ENCODE measurements around the gene LNX2.

LNX2 gene

DNA sequence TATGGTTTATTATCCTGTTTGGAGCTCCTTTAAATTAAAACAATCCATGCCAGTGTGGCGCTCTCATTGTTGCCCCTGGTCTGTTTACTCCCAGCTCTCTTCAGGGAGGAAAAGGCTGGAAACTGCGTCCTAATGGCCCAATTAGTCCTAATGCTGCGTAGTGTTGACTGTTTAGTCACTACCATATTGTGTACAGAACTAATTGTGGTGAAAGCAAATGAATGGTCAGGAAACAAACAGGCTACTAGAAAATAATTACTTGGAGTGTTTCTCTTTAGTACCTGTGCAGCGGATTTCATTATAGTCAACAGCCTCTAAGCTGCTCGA, 115.5 kb downstream of the LNX2 start:
- TF ChIP-seq EZH2phosphoT487 (IDR thresholded peaks at IDR 0.05; ENCODE audit: borderline replicate concordance), result no peak
- TF ChIP-seq, protein P1, sequence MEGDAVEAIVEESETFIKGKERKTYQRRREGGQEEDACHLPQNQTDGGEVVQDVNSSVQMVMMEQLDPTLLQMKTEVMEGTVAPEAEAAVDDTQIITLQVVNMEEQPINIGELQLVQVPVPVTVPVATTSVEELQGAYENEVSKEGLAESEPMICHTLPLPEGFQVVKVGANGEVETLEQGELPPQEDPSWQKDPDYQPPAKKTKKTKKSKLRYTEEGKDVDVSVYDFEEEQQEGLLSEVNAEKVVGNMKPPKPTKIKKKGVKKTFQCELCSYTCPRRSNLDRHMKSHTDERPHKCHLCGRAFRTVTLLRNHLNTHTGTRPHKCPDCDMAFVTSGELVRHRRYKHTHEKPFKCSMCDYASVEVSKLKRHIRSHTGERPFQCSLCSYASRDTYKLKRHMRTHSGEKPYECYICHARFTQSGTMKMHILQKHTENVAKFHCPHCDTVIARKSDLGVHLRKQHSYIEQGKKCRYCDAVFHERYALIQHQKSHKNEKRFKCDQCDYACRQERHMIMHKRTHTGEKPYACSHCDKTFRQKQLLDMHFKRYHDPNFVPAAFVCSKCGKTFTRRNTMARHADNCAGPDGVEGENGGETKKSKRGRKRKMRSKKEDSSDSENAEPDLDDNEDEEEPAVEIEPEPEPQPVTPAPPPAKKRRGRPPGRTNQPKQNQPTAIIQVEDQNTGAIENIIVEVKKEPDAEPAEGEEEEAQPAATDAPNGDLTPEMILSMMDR (conservative IDR thresholded peaks at IDR 0.05; ENCODE audit: low read length), result no peak
- H3K79me2 ChIP-seq (ENCODE audit: insufficient read depth, low read length), result no peaks in the 10 kb centered on the region
- H4K20me1 ChIP-seq (ENCODE audit: insufficient read depth, low read length, poor library complexity, severe bottlenecking), result no peaks in the 10 kb centered on the region
- H3K4me2 ChIP-seq (ENCODE audit: low read depth, low read length, poor library complexity, severe bottlenecking), result no peak overlapping the region
- no peaks in the 10 kb centered on the region for H3F3A ChIP-seq (ENCODE audit: low read depth)
- no peak overlapping the region for H3K4me3 ChIP-seq (ENCODE audit: low read length, poor library complexity, severe bottlenecking)
- no peaks in the 10 kb centered on the region for H3K27me3 ChIP-seq (ENCODE audit: insufficient read depth, low read length, poor library complexity, severe bottlenecking)
- H2AFZ ChIP-seq (ENCODE audit: low read length), result no peak overlapping the region
- H3K36me3 ChIP-seq (ENCODE audit: insufficient read depth, low read length), result no peaks in the 10 kb centered on the region
- H3K9me3 ChIP-seq (ENCODE audit: insufficient read depth, low read depth, low read length), result no peaks in the 10 kb centered on the region
- H3K9me2 ChIP-seq (replicated peaks; ENCODE audit: low read depth, low read length), result no peaks in the 10 kb centered on the region
- H3K4me1 ChIP-seq (ENCODE audit: insufficient read depth, low read length, poor library complexity, severe bottlenecking), result no peaks in the 10 kb centered on the region
- H3K9ac ChIP-seq (ENCODE audit: low read depth, low read length, poor library complexity, severe bottlenecking), result no peak overlapping the region

DNA sequence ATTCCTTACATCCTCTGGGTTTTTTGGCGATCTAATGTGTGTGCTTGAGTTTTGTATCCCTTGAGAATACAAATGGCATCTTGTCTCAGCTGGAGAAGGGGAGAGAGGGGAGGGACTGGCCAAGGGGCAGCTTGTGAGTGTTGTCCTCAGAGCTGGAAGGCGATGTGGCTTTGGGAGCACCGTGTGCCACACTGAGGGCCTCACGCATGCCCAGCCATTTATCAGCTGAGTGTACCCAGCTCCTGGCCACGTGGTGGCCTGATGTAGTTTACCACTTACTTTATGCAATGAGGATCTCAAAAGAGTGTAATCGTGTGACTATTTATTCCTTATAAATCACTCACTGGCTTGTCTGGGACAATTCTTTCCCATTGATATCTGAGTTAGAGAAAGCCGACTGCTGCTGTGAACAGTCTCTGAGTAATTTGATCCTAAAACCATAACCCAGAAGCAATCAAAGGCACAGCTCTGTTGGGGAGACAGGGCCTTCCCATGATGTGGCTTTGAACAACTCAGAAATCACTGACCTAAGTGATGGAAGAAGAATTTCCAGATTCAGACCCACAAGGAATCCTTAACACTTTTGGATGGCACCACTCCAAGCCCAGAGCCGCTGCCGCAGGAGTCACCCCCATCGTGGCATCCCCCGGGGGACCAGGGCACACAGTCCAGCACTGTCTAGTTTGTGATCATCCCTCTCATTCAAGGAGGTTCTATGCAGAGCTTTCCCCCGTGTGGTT, 116.0 kb downstream of the LNX2 start:
- no peaks in the 10 kb centered on the region for H3K4me1 ChIP-seq (ENCODE audit: insufficient read depth, low read length, poor library complexity, severe bottlenecking)
- no peaks in the 10 kb centered on the region for H4K20me1 ChIP-seq (ENCODE audit: insufficient read depth, low read length, poor library complexity, severe bottlenecking)
- H3K9ac ChIP-seq (ENCODE audit: low read depth, low read length, poor library complexity, severe bottlenecking), result no peak overlapping the region
- H3K4me3 ChIP-seq (ENCODE audit: low read length, poor library complexity, severe bottlenecking), result no peak overlapping the region
- no peaks in the 10 kb centered on the region for H3K36me3 ChIP-seq (ENCODE audit: insufficient read depth, low read length)
- no peaks in the 10 kb centered on the region for H3F3A ChIP-seq (ENCODE audit: low read depth)
- H3K9me2 ChIP-seq (replicated peaks; ENCODE audit: low read depth, low read length), result no peaks in the 10 kb centered on the region
- H3K79me2 ChIP-seq (ENCODE audit: insufficient read depth, low read length), result no peaks in the 10 kb centered on the region
- no peak overlapping the region for H3K4me2 ChIP-seq (ENCODE audit: low read depth, low read length, poor library complexity, severe bottlenecking)
- H2AFZ ChIP-seq (ENCODE audit: low read length), result no peak overlapping the region
- no peaks in the 10 kb centered on the region for H3K9me3 ChIP-seq (ENCODE audit: insufficient read depth, low read depth, low read length)
- no peak for TF ChIP-seq EZH2phosphoT487 (IDR thresholded peaks at IDR 0.05; ENCODE audit: borderline replicate concordance)
- TF ChIP-seq, protein P1 (conservative IDR thresholded peaks at IDR 0.05; ENCODE audit: low read length), result no peak
- no peaks in the 10 kb centered on the region for H3K27me3 ChIP-seq (ENCODE audit: insufficient read depth, low read length, poor library complexity, severe bottlenecking)

DNA sequence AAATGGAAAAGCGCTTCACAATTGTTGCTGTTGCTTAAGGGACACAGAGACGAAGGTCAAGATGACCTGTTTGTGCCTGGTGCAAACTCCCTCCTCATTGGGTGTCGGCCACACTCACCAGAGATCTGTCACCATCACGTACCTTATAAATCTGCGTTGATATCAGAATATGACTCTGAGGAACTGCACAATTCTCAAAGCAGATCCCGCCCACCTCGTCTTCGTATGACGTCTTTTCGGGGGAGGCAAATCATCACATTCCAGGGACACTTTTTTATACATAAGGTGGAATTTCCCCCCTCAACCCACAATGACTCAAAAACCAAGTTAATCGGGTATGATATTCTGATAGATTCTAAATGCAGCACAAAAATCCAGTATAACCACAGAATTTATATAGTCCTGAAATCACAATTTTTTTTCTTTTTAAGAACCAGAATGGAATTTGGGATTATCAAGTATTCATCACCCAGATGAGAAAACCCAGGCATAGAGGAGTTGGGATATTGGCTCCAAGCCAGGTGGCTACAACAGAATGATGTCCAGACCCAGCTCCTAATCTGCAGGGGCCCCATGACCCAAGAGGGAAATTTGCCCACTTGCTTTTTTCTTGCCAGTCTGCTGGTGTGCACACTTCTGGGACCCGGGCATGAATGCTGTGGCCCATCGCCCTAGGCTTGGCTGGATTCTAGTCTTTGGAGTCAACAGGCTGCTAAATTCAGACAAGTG, 119.4 kb downstream of the LNX2 start:
- Histone ChIP-seq H3K4me3 (ENCODE audit: low read length, poor library complexity, severe bottlenecking) (no peak overlapping the region), H3K4me1 (ENCODE audit: insufficient read depth, low read length, poor library complexity, severe bottlenecking) (no peaks in the 10 kb centered on the region), H4K20me1 (ENCODE audit: insufficient read depth, low read length, poor library complexity, severe bottlenecking) (no peaks in the 10 kb centered on the region), H3K36me3 (ENCODE audit: insufficient read depth, low read length) (no peaks in the 10 kb centered on the region), H3K9me2 (replicated peaks; ENCODE audit: low read depth, low read length) (no peaks in the 10 kb centered on the region), H3K27me3 (ENCODE audit: insufficient read depth, low read length, poor library complexity, severe bottlenecking) (no peaks in the 10 kb centered on the region), H2AFZ (ENCODE audit: low read length) (no peak overlapping the region), H3K9me3 (ENCODE audit: insufficient read depth, low read depth, low read length) (no peaks in the 10 kb centered on the region), H3K4me2 (ENCODE audit: low read depth, low read length, poor library complexity, severe bottlenecking) (no peak overlapping the region), H3F3A (ENCODE audit: low read depth) (no peaks in the 10 kb centered on the region), H3K9ac (ENCODE audit: low read depth, low read length, poor library complexity, severe bottlenecking) (no peak overlapping the region), H3K79me2 (ENCODE audit: insufficient read depth, low read length) (no peaks in the 10 kb centered on the region)
- TF ChIP-seq EZH2phosphoT487 (IDR thresholded peaks at IDR 0.05; ENCODE audit: borderline replicate concordance), result no peak
- TF ChIP-seq, protein P1 (conservative IDR thresholded peaks at IDR 0.05; ENCODE audit: low read length), result no peak

Measured in Loucy (cell line).